Measurements from ENCODE around the gene CSF1. TPM values are rescaled to one million over a fixed set of nuclear protein-coding genes. Genes with fewer than 3 reads are reported as not detected.

Gene CSF1
- total RNA-seq, 1 experiment from 2014 or later, result 3.0 TPM

DNA sequence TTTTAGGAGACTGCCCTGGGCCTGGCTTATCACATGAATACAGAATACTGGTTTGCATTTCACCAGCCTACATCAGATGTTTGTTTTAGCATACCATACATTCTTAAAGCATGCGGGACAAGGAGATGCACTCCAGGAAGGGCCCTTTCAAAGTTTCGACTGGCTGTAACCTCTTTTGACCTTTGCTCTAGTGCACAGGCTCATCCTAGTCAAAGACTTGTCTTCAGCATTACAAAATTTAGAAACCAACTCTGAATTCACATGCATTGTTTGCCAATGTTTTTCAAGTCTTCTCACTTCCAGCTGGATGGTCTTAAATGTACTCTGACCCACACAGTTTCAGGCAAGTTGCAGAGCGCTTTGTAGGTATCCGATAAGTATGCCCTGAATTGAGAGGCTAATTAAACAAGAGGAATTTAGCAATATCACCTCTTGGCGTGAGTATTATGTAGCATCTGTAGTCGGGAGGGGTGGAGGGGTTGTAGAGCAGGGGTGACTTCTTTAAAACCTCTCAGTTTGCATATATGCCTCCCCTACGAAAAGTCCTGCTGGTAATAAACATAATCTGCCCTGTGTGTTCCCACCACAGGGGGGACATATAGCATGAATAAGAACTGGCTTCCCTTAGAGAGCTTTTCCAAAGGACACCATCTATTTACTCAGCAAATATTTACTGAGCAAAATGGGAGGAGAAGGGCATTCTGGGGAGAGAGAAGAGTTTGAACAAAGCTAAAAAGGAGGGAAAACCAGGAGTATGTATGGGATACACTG, 49.5 kb downstream of the CSF1 start:
- peaks cover 7 to 12% of the 10 kb centered on the region in 2 experiments; a peak in 3 of 4 replicates for H3K4me1 ChIP-seq (ENCODE audit: control insufficient read depth in 1 of 2, insufficient read depth in 2 of 2, low read length in 2 of 2)
- CTCF ChIA-PET, result interaction anchor here (2.5 kb wide), 1 partner anchor 24 kb away, joined by 12 read pairs; the partner anchor contains the start of gene AHCYL1
- ATAC-seq (peak; percentile 75), DNase-seq (ENCODE audit: low read depth, low spot score) (no peak)
- peak overlapping the region; percentile 67 for H2AFZ ChIP-seq (ENCODE audit: low read depth, low read length, poor library complexity, severe bottlenecking)
- intact Hi-C loops (cut with micrococcal nuclease), result no loop called here
- no peaks in the 10 kb centered on the region for H4K20me1 ChIP-seq (ENCODE audit: insufficient read depth)
- no peaks in the 10 kb centered on the region for H3K27me3 ChIP-seq (ENCODE audit: insufficient read depth, low read length)
- no peaks in the 10 kb centered on the region for H3K79me2 ChIP-seq (ENCODE audit: insufficient read depth, low read length)
- H3K27ac ChIP-seq (ENCODE audit: low read depth, low read length), result no peak overlapping the region
- no peak overlapping the region for H3K9ac ChIP-seq (ENCODE audit: low read length)
- H3K9me3 ChIP-seq (ENCODE audit: control insufficient read depth in 1 of 2, insufficient read depth in 1 of 2, low read depth in 1 of 2, low read length in 2 of 2), result no peaks in the 10 kb centered on the region
- H3K36me3 ChIP-seq (ENCODE audit: control insufficient read depth in 1 of 2, insufficient read depth in 2 of 2, low read length in 2 of 2), result no peaks in the 10 kb centered on the region
- TF ChIP-seq POLR2A (IDR thresholded peaks at IDR 0.05; ENCODE audit: borderline replicate concordance, extremely low read depth, insufficient read depth, insufficient read length) (no peak), EZH2phosphoT487 (IDR thresholded peaks at IDR 0.05; ENCODE audit: borderline replicate concordance) (no peak), POLR2AphosphoS5 (IDR thresholded peaks at IDR 0.05; ENCODE audit: low read depth, low read length) (no peak), EGR1 (IDR thresholded peaks at IDR 0.05; ENCODE audit: low read depth) (no peak), ZFX (IDR thresholded peaks at IDR 0.05) (no peak), ELF1 (IDR thresholded peaks at IDR 0.05; ENCODE audit: borderline replicate concordance, low read depth) (no peak), JUND (IDR thresholded peaks at IDR 0.05) (no peak), CBX3 (IDR thresholded peaks at IDR 0.05; ENCODE audit: low read depth) (no peak), RAD21 (IDR thresholded peaks at IDR 0.05; ENCODE audit: low read depth) (no peak), EZH2 (IDR thresholded peaks at IDR 0.05) (no peak)
- TF ChIP-seq, protein P1, sequence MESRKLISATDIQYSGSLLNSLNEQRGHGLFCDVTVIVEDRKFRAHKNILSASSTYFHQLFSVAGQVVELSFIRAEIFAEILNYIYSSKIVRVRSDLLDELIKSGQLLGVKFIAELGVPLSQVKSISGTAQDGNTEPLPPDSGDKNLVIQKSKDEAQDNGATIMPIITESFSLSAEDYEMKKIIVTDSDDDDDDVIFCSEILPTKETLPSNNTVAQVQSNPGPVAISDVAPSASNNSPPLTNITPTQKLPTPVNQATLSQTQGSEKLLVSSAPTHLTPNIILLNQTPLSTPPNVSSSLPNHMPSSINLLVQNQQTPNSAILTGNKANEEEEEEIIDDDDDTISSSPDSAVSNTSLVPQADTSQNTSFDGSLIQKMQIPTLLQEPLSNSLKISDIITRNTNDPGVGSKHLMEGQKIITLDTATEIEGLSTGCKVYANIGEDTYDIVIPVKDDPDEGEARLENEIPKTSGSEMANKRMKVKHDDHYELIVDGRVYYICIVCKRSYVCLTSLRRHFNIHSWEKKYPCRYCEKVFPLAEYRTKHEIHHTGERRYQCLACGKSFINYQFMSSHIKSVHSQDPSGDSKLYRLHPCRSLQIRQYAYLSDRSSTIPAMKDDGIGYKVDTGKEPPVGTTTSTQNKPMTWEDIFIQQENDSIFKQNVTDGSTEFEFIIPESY (IDR thresholded peaks at IDR 0.05; ENCODE audit: extremely low read depth, insufficient replicate concordance, low read length), result no peak
- TF ChIP-seq, protein P2, sequence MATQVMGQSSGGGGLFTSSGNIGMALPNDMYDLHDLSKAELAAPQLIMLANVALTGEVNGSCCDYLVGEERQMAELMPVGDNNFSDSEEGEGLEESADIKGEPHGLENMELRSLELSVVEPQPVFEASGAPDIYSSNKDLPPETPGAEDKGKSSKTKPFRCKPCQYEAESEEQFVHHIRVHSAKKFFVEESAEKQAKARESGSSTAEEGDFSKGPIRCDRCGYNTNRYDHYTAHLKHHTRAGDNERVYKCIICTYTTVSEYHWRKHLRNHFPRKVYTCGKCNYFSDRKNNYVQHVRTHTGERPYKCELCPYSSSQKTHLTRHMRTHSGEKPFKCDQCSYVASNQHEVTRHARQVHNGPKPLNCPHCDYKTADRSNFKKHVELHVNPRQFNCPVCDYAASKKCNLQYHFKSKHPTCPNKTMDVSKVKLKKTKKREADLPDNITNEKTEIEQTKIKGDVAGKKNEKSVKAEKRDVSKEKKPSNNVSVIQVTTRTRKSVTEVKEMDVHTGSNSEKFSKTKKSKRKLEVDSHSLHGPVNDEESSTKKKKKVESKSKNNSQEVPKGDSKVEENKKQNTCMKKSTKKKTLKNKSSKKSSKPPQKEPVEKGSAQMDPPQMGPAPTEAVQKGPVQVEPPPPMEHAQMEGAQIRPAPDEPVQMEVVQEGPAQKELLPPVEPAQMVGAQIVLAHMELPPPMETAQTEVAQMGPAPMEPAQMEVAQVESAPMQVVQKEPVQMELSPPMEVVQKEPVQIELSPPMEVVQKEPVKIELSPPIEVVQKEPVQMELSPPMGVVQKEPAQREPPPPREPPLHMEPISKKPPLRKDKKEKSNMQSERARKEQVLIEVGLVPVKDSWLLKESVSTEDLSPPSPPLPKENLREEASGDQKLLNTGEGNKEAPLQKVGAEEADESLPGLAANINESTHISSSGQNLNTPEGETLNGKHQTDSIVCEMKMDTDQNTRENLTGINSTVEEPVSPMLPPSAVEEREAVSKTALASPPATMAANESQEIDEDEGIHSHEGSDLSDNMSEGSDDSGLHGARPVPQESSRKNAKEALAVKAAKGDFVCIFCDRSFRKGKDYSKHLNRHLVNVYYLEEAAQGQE (IDR thresholded peaks at IDR 0.05; ENCODE audit: low read depth), result no peak
- TF ChIP-seq, protein P3, sequence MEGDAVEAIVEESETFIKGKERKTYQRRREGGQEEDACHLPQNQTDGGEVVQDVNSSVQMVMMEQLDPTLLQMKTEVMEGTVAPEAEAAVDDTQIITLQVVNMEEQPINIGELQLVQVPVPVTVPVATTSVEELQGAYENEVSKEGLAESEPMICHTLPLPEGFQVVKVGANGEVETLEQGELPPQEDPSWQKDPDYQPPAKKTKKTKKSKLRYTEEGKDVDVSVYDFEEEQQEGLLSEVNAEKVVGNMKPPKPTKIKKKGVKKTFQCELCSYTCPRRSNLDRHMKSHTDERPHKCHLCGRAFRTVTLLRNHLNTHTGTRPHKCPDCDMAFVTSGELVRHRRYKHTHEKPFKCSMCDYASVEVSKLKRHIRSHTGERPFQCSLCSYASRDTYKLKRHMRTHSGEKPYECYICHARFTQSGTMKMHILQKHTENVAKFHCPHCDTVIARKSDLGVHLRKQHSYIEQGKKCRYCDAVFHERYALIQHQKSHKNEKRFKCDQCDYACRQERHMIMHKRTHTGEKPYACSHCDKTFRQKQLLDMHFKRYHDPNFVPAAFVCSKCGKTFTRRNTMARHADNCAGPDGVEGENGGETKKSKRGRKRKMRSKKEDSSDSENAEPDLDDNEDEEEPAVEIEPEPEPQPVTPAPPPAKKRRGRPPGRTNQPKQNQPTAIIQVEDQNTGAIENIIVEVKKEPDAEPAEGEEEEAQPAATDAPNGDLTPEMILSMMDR (IDR thresholded peaks at IDR 0.05 in 2 of 3, conservative IDR thresholded peaks at IDR 0.05 in 1 of 3; ENCODE audit: borderline replicate concordance in 1 of 3, insufficient read depth in 1 of 3, low read depth in 2 of 3, low read length in 2 of 3), result no peak; a peak in 1 of 6 replicates
- TF ChIP-seq, protein P4, sequence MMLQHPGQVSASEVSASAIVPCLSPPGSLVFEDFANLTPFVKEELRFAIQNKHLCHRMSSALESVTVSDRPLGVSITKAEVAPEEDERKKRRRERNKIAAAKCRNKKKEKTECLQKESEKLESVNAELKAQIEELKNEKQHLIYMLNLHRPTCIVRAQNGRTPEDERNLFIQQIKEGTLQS (IDR thresholded peaks at IDR 0.05), result no peak
- no peaks in the 10 kb centered on the region for H3K9me2 ChIP-seq (ENCODE audit: insufficient read depth)
- peak overlapping the region; percentile 35; the same call in 1 of the 2 replicates for H3K4me2 ChIP-seq (ENCODE audit: low read length)
- POLR2A ChIA-PET, result no interaction called here
- RAD21 ChIA-PET (ENCODE audit: low non-redundant PET in 1 of 2, low total read pairs in 2 of 2, uncharacterized antibody in 2 of 2, unreplicated experiment in 2 of 2), result interaction anchor here in 1 of 2 experiments (0.6 kb wide), 1 partner anchor 185 kb away, joined by 8 read pairs; no protein-coding TSS in a partner anchor
- no peak overlapping the region for H3K4me3 ChIP-seq (replicated peaks in 1 of 2; ENCODE audit: low read depth in 1 of 2, low read length in 2 of 2)
- no TSS peak for BruUV-seq (replicated peaks)
